ENCODE data around the gene TGM2.

Gene TGM2

GRCh38 chr20:38165089-38165965 lies at the start of gene TGM2:
TSS of gene TGM2 (minus strand) at chr20:38165270. CDS start at chr20:38165198, 72 bp downstream.
- DNase-seq = peak; percentile 43

- DNase-seq = no peak
Observed at GRCh38 chr20:38214256-38215193, 49.5 kb upstream of the TGM2 start.

GRCh38 chr20:38213607-38213940 lies 48.5 kb upstream of the TGM2 start:
- DNase-seq = no peak

DNA sequence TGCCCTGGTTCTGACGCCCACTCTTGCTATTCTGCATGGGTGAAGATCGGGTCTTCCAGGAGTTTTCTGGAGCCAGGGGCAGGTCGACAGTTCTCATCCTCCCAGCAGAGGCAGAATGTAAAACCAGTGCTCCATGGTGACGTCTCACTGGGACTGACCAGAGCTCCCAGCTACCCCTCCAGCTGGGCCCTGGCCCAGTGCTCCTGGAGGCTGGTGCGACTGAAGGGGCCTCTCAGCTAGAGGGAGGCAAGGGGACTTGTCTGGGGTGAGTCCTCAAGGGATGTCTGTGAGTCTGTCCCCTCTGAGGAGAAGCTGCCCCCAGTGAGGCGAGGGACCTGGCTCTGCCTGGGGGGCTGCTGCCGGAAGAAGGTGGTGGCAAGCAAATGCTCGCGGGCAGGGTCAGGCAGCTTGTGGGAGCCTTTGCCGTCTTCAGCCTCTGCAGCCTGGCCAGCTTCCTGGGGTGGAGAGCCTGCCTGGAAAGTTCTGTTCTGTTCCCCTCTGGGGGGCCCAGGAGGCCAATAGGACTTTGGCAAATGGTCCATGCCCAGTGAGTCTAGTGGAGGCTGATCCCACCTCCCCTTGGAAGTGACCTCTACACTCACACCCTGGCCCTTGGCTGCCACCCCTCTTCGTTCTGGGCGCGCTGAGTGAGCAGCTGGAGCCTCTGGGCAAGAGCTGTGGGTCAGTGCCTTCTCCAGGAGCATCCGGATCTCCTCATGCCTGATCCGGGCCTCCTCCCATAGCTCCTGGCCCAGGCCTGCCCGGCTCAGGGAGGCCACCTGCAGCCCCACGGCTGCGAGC lies 47.9 kb upstream of the TGM2 start:
- DNase-seq = no peak

GRCh38 chr20:38211200-38212097 lies 46.4 kb upstream of the TGM2 start:
- DNase-seq = no peak

GRCh38 chr20:38210741-38211140 lies 45.7 kb upstream of the TGM2 start:
- no peak for DNase-seq

DNA sequence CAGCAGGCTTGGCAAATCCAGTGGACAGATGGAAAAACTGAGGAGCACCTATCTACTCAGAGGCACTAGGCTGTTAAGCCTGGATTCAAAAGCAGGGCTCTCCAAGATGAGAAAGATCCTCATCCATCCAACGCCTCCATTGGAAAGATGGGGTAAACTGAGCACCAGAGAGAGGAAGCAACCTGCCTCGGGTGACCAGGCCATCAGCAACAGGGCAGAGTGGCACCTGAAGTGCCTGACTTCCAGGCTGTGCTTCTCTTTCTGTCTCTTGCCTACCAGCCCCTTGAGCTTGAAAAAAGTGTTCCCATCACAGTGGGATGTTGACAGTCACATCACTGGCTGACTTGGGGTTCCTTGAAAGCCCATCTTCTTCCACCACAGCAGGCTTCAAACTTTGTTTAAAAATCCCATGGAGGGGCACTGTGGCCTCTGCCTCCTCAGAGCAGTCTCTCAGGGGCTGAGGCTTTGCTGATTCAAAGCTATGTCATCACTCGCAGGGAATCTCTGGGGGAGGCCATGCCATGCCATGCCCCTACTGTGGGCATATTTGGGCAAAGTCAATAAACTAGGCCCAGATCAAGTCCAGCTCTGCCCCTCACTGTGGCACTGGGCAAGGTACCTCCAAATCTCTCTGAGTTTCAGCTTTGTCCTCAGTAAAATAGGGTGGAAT lies 44.8 kb upstream of the TGM2 start:
- no peak for DNase-seq

GRCh38 chr20:38209054-38209675 lies 44.1 kb upstream of the TGM2 start:
- DNase-seq = no peak

DNA sequence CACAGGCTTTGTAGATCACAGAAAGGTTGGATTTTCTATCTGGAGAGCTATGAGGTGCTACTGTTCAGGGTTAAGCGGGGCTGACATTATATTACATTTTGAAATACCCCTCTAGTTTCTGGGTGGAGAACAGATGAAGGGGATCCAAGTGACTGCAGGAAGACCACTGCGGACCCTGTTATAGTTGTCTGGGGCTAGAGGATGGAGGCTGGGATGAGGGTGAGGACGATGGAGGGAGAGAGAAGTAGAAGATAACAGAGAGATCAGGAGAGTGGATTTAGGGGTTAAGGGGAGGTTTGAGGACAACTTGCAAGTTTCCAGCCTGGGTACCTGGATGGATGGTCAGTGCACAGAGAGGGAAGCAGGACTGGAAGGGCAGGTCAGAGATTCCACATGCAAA lies 43.5 kb upstream of the TGM2 start:
- no peak for DNase-seq

DNA sequence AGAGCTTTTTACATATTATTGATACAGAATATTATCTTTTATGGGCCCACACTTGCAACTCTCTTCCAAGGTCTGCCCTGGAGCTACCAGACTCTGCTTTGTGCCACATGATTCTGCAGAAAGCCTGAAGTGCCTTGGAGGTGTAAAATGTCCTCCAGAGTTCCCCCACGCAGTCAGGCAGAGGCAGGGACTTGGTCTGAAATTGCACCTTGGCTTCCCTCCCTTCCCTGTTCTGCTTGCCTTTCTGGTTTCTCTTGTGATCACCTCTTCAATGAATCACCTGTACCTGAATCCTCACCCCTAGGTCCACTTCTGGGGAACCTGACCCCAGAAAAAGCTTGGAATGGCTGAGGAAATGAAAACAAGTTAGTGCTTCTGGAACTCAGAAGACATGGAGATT lies 43.0 kb upstream of the TGM2 start:
- DNase-seq = no peak

- no peak for DNase-seq
Observed at GRCh38 chr20:38207621-38208020, 42.6 kb upstream of the TGM2 start.

DNA sequence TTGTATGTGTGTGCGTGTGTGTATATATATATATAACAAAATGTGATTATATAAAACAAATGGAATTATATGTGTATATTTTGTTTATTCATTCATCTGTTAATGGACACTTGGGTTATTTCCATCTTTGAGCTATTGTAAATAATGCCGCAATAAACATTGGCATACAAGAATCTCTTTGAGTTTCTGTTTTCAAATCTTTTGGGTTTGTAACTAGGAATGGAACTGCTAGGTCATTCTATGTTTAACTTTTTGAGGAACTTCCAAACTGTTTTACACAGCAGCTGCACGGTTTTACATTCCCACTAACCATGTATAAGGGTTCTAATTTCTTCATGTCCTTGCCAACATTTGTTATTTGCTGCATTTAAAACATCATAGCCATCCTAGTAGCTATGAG lies 39.9 kb upstream of the TGM2 start:
- no peak for DNase-seq

DNA sequence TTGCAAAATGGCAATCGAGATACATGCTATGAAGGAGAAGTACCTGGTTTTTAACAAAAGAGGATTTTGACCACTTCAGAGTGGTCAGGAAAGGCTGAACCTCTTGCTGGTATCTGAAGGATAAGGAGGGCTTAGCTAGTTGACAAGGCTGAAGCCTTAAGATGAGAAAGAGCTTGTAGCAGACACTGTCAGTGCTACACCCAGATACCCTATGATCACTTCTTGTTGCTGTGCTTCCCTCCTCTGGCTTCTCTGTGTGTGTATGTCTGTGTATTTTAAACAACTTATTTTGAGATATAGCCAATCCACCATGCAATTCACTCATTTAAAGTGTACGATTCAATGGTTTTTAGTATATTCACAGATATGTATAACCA lies 38.9 kb upstream of the TGM2 start:
- no peak for DNase-seq

- no peak for DNase-seq
Observed at GRCh38 chr20:38203337-38203980, 38.4 kb upstream of the TGM2 start.

DNA sequence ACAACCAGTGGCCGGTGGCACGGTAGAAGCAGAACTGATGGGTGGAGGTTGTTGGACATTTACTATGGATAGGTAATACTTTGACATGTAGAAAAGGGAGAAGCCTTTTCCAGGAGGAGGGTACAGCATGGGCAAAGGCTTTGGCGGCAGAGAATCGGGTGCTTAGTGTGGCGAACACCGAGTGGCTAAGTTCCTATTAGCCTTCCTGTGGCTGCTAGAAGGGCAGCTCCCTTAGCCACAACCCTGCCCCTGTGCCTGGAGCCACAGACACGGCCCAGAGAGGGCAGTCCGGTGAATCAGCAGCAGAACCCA lies 37.9 kb upstream of the TGM2 start:
- no peak for DNase-seq

GRCh38 chr20:38202153-38202981 lies 37.3 kb upstream of the TGM2 start:
- DNase-seq = no peak

GRCh38 chr20:38201356-38201755 lies 36.3 kb upstream of the TGM2 start:
- no peak for DNase-seq

DNA sequence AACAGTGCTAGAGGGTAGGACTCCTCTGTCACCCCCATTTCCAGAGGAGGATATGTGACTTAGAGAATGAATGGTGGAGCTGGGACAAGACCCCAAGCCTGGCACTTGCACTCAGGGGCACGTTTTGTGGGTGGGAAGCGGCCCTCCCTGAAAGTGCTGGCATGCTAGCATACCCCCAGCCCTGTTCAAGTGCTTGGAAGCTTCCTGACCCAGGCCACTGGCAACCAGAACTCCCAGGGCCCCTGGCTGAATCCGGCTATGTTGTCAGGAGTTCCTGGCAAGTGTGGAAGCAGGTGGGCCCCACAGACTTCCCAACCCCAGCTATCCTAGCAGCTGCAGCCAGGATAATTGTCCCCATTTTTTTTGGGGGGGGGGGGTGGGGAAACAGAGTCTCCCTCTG lies 35.6 kb upstream of the TGM2 start:
- no peak for DNase-seq

GRCh38 chr20:38199501-38200390 lies 34.7 kb upstream of the TGM2 start:
- no peak for DNase-seq

Measured in CD4-positive, alpha-beta T cell treated with Interleukin-10 for 1 hour (primary cell).